Putamen (tissue), 1 donor: ENCODE results near the gene MYH13.
"Not testable (repeated sequence)": the region's sequence is repeated elsewhere in the genome, so short reads cannot be mapped to it uniquely, and the experiment has no call there.

Source experiments
- DNase-seq: peaks from one replicate; pipeline ENCODE4 v3.0.0-alpha.2; 2016; ENCODE audit warnings: low spot score

Gene MYH13

GRCh38 chr17:10304758-10305300 lies 68.0 kb downstream of the MYH13 start:
- no peak for DNase-seq

DNA sequence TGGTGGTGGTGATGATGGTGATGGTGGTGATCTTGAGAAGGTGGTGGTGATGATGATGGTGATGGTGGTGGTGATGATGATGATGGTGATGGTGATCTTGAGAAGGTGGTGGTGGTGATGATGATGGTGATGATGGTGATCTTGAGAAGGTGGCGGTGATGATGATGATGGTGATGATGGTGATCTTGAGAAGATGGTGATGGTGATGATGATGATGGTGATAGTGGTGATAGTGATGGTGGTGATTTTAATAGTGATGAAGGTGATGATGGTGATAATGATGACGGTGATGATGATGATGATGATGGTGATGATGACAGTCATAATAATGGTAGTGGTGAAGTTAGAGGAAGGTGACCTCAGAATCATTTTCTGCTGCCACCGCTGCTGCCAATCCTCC lies 75.1 kb downstream of the MYH13 start:
- no peak for DNase-seq

DNA sequence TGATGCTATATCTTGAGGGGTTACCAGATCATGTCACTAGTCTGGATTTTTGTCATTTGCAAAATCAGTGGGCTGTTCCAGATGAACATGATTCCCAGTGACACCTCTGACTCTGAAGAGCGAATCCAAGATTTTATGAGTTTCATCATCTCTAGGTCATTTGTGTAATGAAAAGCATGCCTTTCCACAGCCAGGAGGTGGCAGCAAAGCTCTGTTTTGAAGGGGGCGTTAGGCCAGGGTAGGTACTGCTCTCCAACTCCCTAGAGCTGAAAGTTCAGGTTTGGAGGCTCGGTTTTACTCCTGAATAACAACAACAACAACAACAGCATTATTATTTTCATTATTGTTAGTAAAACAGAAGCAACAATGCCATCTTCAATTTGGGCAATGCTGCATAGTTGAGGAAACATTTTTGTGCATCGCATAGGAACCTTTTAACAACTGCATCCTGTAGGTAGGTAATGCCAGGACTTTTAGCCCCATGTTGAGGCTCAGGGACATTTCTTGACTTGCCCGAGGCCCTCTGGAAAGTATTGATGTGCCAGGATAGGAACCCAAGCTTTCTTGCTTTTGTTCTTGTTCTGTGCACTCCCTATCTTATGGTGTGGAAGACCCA lies 77.0 kb downstream of the MYH13 start:
- DNase-seq, result peak; percentile 26

DNA sequence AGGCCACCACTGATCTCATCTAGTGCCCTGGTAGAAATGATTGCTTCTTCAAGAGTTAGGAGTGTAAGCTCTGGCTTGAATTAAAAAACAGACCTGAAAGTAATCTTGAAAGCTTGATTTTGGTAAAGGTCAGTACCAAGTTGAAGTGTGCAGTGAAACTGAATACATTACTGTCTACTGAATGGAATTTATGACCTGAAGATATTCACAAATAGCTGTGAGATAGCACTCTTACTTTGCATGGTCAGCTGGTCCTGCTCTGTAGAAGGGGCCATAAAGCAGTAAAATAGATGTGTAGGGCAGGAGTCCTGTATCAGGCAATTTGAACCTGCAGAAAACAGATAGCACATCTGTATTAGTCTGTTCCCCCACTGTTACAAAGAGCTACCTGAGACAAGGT lies 78.6 kb downstream of the MYH13 start:
- DNase-seq, result no peak

GRCh38 chr17:10292057-10292937 lies 80.5 kb downstream of the MYH13 start:
- no peak for DNase-seq

GRCh38 chr17:10291576-10291975 lies 81.2 kb downstream of the MYH13 start:
- not testable (repeated sequence) for DNase-seq

- no peak for DNase-seq
Observed at GRCh38 chr17:10290041-10290440, 82.8 kb downstream of the MYH13 start.

DNA sequence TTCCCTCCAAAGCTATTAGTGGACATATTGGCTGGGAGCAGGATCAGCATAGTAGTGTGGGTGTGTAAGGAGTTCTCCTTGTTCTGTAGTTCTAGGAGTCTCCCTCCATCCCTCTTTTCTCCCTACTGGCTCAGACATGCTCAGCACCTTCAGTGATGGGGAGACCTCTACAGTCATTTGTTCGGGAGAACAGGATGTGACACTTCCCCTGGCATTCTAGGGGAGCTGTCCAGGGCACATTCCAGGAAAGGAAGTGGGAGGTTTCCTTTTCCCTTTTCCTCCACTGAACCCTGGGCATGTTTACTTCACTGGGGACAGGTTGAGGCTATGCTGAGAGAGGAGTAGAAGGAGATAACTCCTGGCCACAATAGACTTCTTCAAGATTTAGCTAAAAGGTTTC lies 86.5 kb downstream of the MYH13 start:
- no peak for DNase-seq

GRCh38 chr17:10285896-10286295 lies 86.9 kb downstream of the MYH13 start:
- DNase-seq, result no peak

DNA sequence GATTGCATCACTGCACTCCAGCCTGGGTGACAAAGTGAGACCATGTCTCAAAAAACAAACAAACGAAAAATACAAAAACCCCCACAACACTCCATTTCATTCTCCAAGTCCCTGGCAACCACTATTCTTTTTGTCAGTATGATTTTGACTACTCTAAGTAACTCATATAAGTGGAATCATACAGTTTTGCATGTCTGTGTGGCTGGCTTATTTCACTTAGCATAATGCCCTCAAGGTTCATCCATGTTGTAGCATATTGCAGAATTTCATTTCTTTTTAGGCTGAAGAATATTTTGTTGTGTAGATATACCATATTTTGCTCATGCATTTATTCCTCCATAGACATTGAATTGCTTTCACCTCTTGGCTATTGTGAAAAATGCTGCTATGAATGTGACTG lies 92.7 kb downstream of the MYH13 start:
- no peak for DNase-seq

DNA sequence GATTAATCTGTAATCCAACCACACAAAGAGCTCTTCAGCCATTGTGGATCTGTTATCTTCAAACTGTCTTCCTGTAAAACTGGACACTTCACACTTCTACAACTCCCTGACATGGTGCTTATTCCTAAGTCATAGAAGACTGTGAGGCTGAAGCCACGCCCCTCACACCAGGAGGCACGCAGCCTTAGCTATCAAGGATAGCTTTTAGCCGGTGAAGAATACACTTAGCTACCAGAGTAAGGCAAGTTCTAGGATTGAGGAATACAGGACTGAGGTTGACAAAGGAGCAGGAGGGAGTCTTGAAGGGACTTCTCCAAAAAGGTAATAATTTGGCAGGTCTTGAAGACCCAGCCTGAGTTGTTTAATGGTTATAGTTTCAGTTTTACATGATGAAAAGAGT lies 94.6 kb downstream of the MYH13 start:
- DNase-seq, result no peak

GRCh38 chr17:10276436-10276835 lies 96.4 kb downstream of the MYH13 start:
- DNase-seq, result no peak

DNA sequence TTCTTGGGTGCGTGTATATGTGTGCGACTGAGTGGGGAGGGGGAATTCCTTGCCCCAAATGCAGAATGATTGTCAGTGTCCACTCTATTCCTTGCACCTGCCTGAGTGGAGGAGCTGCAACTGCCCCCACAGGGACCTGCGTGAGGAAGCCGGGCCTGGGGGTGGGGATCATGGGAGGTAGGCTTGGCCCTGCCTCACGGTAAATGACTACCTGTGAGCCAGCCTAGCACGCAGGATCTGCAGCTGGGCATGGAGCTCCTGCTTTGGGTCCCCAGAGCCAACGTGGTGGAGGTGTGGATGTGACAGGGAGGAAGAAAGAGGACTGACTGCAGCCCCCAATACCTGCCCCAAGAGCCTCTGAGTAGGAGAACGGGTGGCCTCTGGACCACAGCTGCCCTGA lies 97.4 kb downstream of the MYH13 start:
- DNase-seq, result no peak

- no peak for DNase-seq
Observed at GRCh38 chr17:10271106-10271562, 101.7 kb downstream of the MYH13 start.

GRCh38 chr17:10270258-10270657 lies 102.5 kb downstream of the MYH13 start:
- DNase-seq, result no peak

- DNase-seq, result no peak
Observed at GRCh38 chr17:10268005-10268404, 104.8 kb downstream of the MYH13 start.

GRCh38 chr17:10266296-10266876 lies 106.4 kb downstream of the MYH13 start:
- no peak for DNase-seq

- DNase-seq, result no peak
Observed at GRCh38 chr17:10265100-10265810, 107.6 kb downstream of the MYH13 start.

- no peak for DNase-seq
Observed at GRCh38 chr17:10264051-10264450, 108.8 kb downstream of the MYH13 start.

GRCh38 chr17:10262451-10262850 lies 110.4 kb downstream of the MYH13 start:
- no peak for DNase-seq

DNA sequence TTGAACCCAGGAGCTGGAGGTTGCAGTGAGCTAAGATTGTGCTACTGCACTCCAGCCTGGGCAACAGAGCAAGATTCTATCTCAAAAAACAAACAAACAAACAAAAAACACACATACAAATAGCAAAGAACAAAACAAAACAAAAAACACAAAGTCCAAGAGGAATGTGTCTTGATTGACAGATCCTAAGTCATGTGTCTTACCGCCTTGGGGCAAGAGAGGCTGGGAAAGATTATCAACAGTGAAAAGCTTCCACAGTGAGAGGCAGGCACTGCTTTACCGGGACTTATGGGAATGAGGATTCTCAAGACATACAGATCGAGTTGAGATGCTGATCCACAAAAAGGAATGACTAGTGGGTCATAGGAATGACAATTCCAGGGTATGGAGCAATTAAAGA lies 111.7 kb downstream of the MYH13 start:
- no peak for DNase-seq
